NB4 (cell line): ENCODE measurements around the gene SDC3.

Experiments used
- DNase-seq: peaks from one replicate; pipeline ENCODE4 v3.0.0; 2010; ENCODE audit warnings: low read depth
- H3K4me3 ChIP-seq: one replicate; pipeline ENCODE4 v1.5.1; 2011; ENCODE audit warnings: mild to moderate bottlenecking, low read depth, low read length, moderate library complexity
- CTCF ChIP-seq: IDR thresholded peaks from one replicate; pipeline ENCODE4 v1.5.1; 2012; ENCODE audit warnings: low read depth, low read length
- MAX ChIP-seq: IDR thresholded peaks from 2 replicates; pipeline ENCODE4 v1.6.1; 2011; ENCODE audit warnings: low read depth, low read length
- MYC ChIP-seq: IDR thresholded peaks from 2 replicates; pipeline ENCODE4 v1.6.1; 2011; ENCODE audit warnings: low read depth, low read length
- POLR2A ChIP-seq: IDR thresholded peaks from 2 replicates; pipeline ENCODE4 v1.6.1; 2011; ENCODE audit warnings: mild to moderate bottlenecking; ENCODE audit not compliant: insufficient read length; ENCODE audit errors: extremely low read depth

The SDC3 gene

GRCh38 chr1:30851286-30851685 is 57.3 kb downstream of the SDC3 start:
- TF ChIP-seq CTCF: no peak
- TF ChIP-seq POLR2A: no peak
- no peak for TF ChIP-seq MYC
- no peak for TF ChIP-seq MAX
- no peak for DNase-seq

GRCh38 chr1:30850607-30851006 is 58.0 kb downstream of the SDC3 start:
- no peak for TF ChIP-seq CTCF
- no peak for DNase-seq
- no peak overlapping the region for H3K4me3 ChIP-seq

More at GRCh38 chr1:30851286-30851685, 57.3 kb downstream of the SDC3 start:
- H3K4me3 ChIP-seq: no peak overlapping the region

GRCh38 chr1:30848130-30848529 is 60.4 kb downstream of the SDC3 start:
- DNase-seq: no peak
- no peak for TF ChIP-seq MYC
- TF ChIP-seq POLR2A: no peak
- no peak for TF ChIP-seq MAX
- TF ChIP-seq CTCF: no peak
- no peak overlapping the region for H3K4me3 ChIP-seq

GRCh38 chr1:30847358-30847972 is 61.1 kb downstream of the SDC3 start:
- DNase-seq: no peak
- no peak overlapping the region for H3K4me3 ChIP-seq
- TF ChIP-seq POLR2A (no peak), MAX (no peak), CTCF (no peak), MYC (no peak)

- TF ChIP-seq MYC (no peak), CTCF (no peak), POLR2A (no peak), MAX (no peak)
- no peak for DNase-seq
- no peak overlapping the region for H3K4me3 ChIP-seq
These were observed 62.0 kb downstream of the SDC3 start for GRCh38 chr1:30846587-30846986.

GRCh38 chr1:30845904-30846290 is 62.7 kb downstream of the SDC3 start:
- no peak overlapping the region for H3K4me3 ChIP-seq
- DNase-seq: no peak
- TF ChIP-seq POLR2A (no peak), CTCF (no peak), MYC (no peak), MAX (no peak)
